Kidney capillary endothelial cell (primary cell): ENCODE data around the gene PTCD1.
A peak's percentile ranks its signal among the peaks of the same experiment; 100 is the strongest.
"Not testable (repeated sequence)": the region's sequence is repeated elsewhere in the genome, so short reads cannot be mapped to it uniquely, and the experiment has no call there.

Source experiments
- DNase-seq: peaks from one replicate; pipeline ENCODE4 v3.0.0-alpha.2; 2018; ENCODE audit warnings: low spot score

The PTCD1 gene

GRCh38 chr7:99448855-99449254 is 10.3 kb upstream of the PTCD1 start:
- DNase-seq, result no peak

- DNase-seq, result no peak
Measured at GRCh38 chr7:99447943-99448342, 9.3 kb upstream of the PTCD1 start.

- DNase-seq, result no peak
Measured at GRCh38 chr7:99446096-99446495, 7.5 kb upstream of the PTCD1 start.

GRCh38 chr7:99440195-99440594 is 1.6 kb upstream of the PTCD1 start:
- DNase-seq, result no peak

GRCh38 chr7:99437946-99438572 is 539 bp downstream of the PTCD1 start:
- no peak for DNase-seq

- DNase-seq, result no peak
Measured at GRCh38 chr7:99433158-99433557, 5.4 kb downstream of the PTCD1 start.

GRCh38 chr7:99431756-99432540 is 6.7 kb downstream of the PTCD1 start:
- not testable (repeated sequence) for DNase-seq

GRCh38 chr7:99429756-99430155 is 8.8 kb downstream of the PTCD1 start:
- no peak for DNase-seq

GRCh38 chr7:99428972-99429566 is 9.5 kb downstream of the PTCD1 start:
- no peak for DNase-seq

GRCh38 chr7:99424932-99425730 is 13.5 kb downstream of the PTCD1 start:
- DNase-seq, result no peak

GRCh38 chr7:99422625-99423024 is 16.0 kb downstream of the PTCD1 start:
- DNase-seq, result no peak

GRCh38 chr7:99422186-99422585 is 16.4 kb downstream of the PTCD1 start:
- no peak for DNase-seq

- DNase-seq, result no peak
Measured at GRCh38 chr7:99420986-99421385, 17.6 kb downstream of the PTCD1 start.

GRCh38 chr7:99420213-99420612 is 18.4 kb downstream of the PTCD1 start:
- DNase-seq, result no peak

GRCh38 chr7:99419323-99420021 is 19.1 kb downstream of the PTCD1 start:
- DNase-seq, result no peak

- no peak for DNase-seq
Measured at GRCh38 chr7:99418260-99418659, 20.3 kb downstream of the PTCD1 start.

GRCh38 chr7:99415513-99416127 is 23.0 kb downstream of the PTCD1 start:
- not testable (repeated sequence) for DNase-seq

- DNase-seq, result no peak
Measured at GRCh38 chr7:99410635-99411034, 28.0 kb downstream of the PTCD1 start.

GRCh38 chr7:99409806-99410205 is 28.8 kb downstream of the PTCD1 start:
- no peak for DNase-seq

- DNase-seq, result no peak
Measured at GRCh38 chr7:99409192-99409572, 29.4 kb downstream of the PTCD1 start.

GRCh38 chr7:99408379-99409191 is 30.0 kb downstream of the PTCD1 start, which contains the start of the genes BUD31 and PDAP1:
TSS of gene BUD31 (plus strand) at chr7:99408969. CDS start at chr7:99411093, 2,124 bp downstream.
TSS of gene PDAP1 (minus strand) at chr7:99408597. CDS start at chr7:99408548, 49 bp downstream.
- peak; percentile 94 for DNase-seq
